Measurements from ENCODE around the gene PAFAH2. TPM values are rescaled to one million over a fixed set of nuclear protein-coding genes. Genes with fewer than 3 reads are reported as not detected.

PAFAH2 gene
- total and polyA plus RNA-seq, 2 of the 13 experiments (the other 11 are each of a cell fraction or from before 2014, with no cell fraction given): 6.9 to 9.4 TPM

DNA sequence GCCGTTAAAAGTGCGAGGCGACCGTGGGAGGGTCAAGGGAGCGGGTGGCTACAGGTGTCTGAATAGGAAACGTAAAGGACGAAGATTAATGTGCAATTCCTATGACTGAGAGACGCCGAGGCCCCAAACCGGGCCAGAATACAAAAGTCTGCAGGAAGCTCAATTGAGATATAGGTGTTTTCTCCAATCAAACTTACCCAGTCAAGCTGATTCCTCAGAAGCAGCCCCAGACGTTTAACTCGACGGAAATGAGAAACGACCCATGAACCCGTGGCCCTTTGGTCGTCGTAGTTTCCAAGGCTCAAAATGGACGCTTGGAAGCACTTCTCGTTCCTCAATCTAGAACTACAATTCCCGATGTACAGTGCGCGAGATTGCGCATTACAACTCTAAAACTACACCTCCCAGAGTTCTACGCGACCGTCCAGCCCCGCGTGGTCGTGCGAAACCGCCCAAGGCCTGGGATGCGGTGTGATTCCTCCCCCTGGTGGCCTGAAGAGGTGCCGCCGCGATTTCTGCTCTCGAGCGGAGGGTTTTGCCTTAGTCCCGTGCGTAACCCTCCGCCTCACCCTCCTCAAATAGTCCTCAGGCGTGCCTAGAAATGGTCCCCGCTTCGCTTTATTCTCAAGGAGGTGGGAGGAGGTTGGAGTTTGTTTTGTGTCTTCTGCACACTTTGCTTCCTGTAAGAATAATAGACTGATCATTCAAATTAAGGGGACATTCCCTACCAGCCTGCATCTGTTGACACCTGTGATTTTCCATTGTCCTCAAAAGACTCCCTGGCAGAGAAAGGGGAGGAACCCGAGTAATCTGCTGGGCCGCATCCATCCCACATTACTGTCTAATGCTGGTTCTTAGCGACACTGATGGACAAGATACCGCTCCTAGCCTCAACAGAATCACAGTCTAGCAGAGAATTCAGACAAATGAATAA, at the start of gene PAFAH2 (continued):
- peak; percentile 96 for TF ChIP-seq GABPB1 (CRISPR knock-in tag; IDR thresholded peaks at IDR 0.05)
- TF ChIP-seq, protein P1, sequence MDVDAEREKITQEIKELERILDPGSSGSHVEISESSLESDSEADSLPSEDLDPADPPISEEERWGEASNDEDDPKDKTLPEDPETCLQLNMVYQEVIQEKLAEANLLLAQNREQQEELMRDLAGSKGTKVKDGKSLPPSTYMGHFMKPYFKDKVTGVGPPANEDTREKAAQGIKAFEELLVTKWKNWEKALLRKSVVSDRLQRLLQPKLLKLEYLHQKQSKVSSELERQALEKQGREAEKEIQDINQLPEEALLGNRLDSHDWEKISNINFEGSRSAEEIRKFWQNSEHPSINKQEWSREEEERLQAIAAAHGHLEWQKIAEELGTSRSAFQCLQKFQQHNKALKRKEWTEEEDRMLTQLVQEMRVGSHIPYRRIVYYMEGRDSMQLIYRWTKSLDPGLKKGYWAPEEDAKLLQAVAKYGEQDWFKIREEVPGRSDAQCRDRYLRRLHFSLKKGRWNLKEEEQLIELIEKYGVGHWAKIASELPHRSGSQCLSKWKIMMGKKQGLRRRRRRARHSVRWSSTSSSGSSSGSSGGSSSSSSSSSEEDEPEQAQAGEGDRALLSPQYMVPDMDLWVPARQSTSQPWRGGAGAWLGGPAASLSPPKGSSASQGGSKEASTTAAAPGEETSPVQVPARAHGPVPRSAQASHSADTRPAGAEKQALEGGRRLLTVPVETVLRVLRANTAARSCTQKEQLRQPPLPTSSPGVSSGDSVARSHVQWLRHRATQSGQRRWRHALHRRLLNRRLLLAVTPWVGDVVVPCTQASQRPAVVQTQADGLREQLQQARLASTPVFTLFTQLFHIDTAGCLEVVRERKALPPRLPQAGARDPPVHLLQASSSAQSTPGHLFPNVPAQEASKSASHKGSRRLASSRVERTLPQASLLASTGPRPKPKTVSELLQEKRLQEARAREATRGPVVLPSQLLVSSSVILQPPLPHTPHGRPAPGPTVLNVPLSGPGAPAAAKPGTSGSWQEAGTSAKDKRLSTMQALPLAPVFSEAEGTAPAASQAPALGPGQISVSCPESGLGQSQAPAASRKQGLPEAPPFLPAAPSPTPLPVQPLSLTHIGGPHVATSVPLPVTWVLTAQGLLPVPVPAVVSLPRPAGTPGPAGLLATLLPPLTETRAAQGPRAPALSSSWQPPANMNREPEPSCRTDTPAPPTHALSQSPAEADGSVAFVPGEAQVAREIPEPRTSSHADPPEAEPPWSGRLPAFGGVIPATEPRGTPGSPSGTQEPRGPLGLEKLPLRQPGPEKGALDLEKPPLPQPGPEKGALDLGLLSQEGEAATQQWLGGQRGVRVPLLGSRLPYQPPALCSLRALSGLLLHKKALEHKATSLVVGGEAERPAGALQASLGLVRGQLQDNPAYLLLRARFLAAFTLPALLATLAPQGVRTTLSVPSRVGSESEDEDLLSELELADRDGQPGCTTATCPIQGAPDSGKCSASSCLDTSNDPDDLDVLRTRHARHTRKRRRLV (CRISPR knock-in tag; IDR thresholded peaks at IDR 0.05): 0 out of 2 replicates have a peak, but pooled peaks have one; percentile 54
- TF ChIP-seq ZNF543 (CRISPR knock-in tag; IDR thresholded peaks at IDR 0.05): peak; percentile 41; the same call in 1 of the 2 replicates
- TF ChIP-seq ZBTB2 (CRISPR knock-in tag; IDR thresholded peaks at IDR 0.05; ENCODE audit: low read depth): no peak
- TF ChIP-seq ZNF678 (CRISPR knock-in tag; IDR thresholded peaks at IDR 0.05): 0 out of 2 replicates have a peak, but pooled peaks have one; percentile 75
- TF ChIP-seq ZNF644 (CRISPR knock-in tag; IDR thresholded peaks at IDR 0.05; ENCODE audit: low read depth): peak; percentile 67; the same call in 1 of the 2 replicates
- peak; percentile 72 for TF ChIP-seq CSRNP1 (CRISPR knock-in tag; IDR thresholded peaks at IDR 0.05)
- no peak for TF ChIP-seq ZNF10 (CRISPR knock-in tag; IDR thresholded peaks at IDR 0.05; ENCODE audit: borderline replicate concordance, low read depth)
- no peak for TF ChIP-seq NBN (conservative IDR thresholded peaks at IDR 0.05)
- TF ChIP-seq GPN1 (CRISPR knock-in tag; IDR thresholded peaks at IDR 0.05; ENCODE audit: borderline replicate concordance): no peak
- TF ChIP-seq ZNF496 (CRISPR knock-in tag; IDR thresholded peaks at IDR 0.05; ENCODE audit: insufficient replicate concordance): no peak
- peak; percentile 93 for TF ChIP-seq SP140L (CRISPR knock-in tag; IDR thresholded peaks at IDR 0.05; ENCODE audit: borderline replicate concordance)
- peak; percentile 86; the same call in 1 of the 2 replicates for TF ChIP-seq ZNF556 (CRISPR knock-in tag; IDR thresholded peaks at IDR 0.05; ENCODE audit: borderline replicate concordance)
- TF ChIP-seq ZNF441 (CRISPR knock-in tag; IDR thresholded peaks at IDR 0.05; ENCODE audit: borderline replicate concordance): peak; percentile 82; the same call in 1 of the 2 replicates
- peak; percentile 95 for TF ChIP-seq KDM4B (CRISPR knock-in tag; IDR thresholded peaks at IDR 0.05)
- peak in 1 of 2 experiments; percentile 57; a peak in 2 of 4 replicates for TF ChIP-seq EP300 (IDR thresholded peaks at IDR 0.05; ENCODE audit: low read depth in 2 of 2, low read length in 2 of 2)
- peak; percentile 80 for TF ChIP-seq EP300 (CRISPR knock-in tag; IDR thresholded peaks at IDR 0.05; ENCODE audit: borderline replicate concordance)
- TF ChIP-seq ZNF841 (CRISPR knock-in tag; IDR thresholded peaks at IDR 0.05; ENCODE audit: borderline replicate concordance): no peak
- peak; percentile 82; the same call in 1 of the 2 replicates for TF ChIP-seq MEIS1 (CRISPR knock-in tag; IDR thresholded peaks at IDR 0.05; ENCODE audit: borderline replicate concordance)
- TF ChIP-seq ZBTB20 (CRISPR knock-in tag; IDR thresholded peaks at IDR 0.05; ENCODE audit: borderline replicate concordance, low read depth): peak; percentile 89; the same call in 1 of the 2 replicates
